Measurements from ENCODE around the gene CHRNB1.

DNA sequence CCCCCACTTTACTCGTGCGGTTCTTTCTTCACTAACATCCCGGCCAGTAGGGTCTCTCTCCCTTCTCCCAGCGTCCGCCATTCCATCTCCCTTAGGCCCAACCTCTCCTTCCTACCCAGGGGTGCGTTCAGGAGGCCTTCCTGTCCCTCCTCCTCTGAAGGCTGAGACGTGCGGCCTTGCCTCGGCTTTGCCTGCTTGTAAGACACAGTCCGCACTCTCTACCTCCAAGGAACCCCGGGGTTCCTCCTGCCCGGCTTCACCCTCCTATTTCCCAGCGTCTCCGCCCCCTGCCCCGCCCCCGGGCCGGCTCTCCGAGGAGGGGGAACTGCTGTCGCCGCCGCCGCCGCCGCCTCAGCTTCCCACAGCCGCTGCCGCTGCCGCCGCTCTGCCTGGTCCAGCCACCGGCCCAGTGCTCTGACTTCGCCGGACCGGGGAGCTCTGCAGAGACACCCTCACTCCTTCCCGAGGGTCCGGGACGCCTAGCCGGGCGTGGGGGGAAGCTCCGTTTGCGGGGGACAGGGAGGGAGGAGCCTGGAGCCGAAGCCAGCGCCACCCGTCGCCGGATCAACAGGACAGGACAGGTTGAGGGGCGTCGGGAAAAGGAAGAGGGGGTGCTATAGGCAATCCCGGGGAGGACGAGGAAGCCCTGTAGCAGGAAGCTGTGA is 6.8 kb upstream of the CHRNB1 start:
- TF ChIP-seq, protein P1, sequence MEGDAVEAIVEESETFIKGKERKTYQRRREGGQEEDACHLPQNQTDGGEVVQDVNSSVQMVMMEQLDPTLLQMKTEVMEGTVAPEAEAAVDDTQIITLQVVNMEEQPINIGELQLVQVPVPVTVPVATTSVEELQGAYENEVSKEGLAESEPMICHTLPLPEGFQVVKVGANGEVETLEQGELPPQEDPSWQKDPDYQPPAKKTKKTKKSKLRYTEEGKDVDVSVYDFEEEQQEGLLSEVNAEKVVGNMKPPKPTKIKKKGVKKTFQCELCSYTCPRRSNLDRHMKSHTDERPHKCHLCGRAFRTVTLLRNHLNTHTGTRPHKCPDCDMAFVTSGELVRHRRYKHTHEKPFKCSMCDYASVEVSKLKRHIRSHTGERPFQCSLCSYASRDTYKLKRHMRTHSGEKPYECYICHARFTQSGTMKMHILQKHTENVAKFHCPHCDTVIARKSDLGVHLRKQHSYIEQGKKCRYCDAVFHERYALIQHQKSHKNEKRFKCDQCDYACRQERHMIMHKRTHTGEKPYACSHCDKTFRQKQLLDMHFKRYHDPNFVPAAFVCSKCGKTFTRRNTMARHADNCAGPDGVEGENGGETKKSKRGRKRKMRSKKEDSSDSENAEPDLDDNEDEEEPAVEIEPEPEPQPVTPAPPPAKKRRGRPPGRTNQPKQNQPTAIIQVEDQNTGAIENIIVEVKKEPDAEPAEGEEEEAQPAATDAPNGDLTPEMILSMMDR (tag by site-specific recombination; IDR thresholded peaks at IDR 0.05), result no peak
- TF ChIP-seq ZFP3 (tag by site-specific recombination; IDR thresholded peaks at IDR 0.05; ENCODE audit: low read depth) (no peak), ZNF660 (tag by site-specific recombination; IDR thresholded peaks at IDR 0.05) (no peak), ZNF558 (tag by site-specific recombination; IDR thresholded peaks at IDR 0.05) (no peak)
- TF ChIP-seq, protein P2, sequence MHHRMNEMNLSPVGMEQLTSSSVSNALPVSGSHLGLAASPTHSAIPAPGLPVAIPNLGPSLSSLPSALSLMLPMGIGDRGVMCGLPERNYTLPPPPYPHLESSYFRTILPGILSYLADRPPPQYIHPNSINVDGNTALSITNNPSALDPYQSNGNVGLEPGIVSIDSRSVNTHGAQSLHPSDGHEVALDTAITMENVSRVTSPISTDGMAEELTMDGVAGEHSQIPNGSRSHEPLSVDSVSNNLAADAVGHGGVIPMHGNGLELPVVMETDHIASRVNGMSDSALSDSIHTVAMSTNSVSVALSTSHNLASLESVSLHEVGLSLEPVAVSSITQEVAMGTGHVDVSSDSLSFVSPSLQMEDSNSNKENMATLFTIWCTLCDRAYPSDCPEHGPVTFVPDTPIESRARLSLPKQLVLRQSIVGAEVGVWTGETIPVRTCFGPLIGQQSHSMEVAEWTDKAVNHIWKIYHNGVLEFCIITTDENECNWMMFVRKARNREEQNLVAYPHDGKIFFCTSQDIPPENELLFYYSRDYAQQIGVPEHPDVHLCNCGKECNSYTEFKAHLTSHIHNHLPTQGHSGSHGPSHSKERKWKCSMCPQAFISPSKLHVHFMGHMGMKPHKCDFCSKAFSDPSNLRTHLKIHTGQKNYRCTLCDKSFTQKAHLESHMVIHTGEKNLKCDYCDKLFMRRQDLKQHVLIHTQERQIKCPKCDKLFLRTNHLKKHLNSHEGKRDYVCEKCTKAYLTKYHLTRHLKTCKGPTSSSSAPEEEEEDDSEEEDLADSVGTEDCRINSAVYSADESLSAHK (tag by site-specific recombination; IDR thresholded peaks at IDR 0.05), result no peak
- TF ChIP-seq, protein P3, sequence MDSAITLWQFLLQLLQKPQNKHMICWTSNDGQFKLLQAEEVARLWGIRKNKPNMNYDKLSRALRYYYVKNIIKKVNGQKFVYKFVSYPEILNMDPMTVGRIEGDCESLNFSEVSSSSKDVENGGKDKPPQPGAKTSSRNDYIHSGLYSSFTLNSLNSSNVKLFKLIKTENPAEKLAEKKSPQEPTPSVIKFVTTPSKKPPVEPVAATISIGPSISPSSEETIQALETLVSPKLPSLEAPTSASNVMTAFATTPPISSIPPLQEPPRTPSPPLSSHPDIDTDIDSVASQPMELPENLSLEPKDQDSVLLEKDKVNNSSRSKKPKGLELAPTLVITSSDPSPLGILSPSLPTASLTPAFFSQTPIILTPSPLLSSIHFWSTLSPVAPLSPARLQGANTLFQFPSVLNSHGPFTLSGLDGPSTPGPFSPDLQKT (IDR thresholded peaks at IDR 0.05; ENCODE audit: borderline replicate concordance, low read depth, low read length), result no peak
